CD1c-positive myeloid dendritic cell (primary cell): ENCODE measurements around the gene HLCS.

Source experiments
- DNase-seq: peaks from one replicate; pipeline ENCODE4 v3.0.0-alpha.2; 2016; ENCODE audit errors: extremely low spot score

The HLCS gene

DNA sequence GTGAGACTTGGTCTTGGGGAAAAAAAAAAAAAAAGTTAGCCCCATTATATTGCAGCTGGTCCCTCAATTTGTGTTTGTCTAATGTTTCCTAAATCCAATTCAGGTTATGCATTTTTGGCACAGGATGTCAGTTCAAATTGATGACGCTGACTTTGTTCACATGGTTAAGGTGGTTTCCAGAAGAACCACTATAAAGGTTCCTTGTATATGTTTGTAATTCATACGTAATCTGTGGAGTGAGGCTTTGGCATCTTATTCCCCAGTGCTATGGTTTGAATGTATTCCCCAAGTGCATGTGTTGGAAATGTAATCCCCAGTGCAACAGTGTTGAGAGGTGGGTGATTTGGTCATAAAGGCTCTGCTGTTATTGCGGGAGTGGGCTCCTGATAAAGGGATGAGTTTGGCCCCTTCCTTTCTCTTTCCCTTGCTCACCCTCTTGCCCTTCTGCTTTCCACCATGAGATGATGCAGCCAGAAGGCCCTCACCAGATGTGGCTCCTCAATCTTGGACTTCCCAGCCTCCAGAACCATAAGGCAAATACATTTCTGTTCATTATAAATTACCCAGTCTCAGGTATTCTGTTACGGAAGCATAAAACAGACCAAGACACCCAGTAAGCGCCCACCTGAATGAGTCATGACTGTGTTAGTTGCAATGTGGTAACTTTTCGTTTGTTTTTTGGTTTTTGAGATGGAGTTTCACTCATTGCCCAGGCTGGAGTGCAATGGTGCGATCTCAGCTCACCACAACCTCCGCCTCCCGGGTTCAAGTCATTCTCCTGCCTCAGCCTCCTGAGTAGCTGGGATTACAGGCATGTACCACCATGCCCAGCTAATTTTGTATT lies 19.5 kb upstream of the HLCS start:
- DNase-seq = no peak

DNA sequence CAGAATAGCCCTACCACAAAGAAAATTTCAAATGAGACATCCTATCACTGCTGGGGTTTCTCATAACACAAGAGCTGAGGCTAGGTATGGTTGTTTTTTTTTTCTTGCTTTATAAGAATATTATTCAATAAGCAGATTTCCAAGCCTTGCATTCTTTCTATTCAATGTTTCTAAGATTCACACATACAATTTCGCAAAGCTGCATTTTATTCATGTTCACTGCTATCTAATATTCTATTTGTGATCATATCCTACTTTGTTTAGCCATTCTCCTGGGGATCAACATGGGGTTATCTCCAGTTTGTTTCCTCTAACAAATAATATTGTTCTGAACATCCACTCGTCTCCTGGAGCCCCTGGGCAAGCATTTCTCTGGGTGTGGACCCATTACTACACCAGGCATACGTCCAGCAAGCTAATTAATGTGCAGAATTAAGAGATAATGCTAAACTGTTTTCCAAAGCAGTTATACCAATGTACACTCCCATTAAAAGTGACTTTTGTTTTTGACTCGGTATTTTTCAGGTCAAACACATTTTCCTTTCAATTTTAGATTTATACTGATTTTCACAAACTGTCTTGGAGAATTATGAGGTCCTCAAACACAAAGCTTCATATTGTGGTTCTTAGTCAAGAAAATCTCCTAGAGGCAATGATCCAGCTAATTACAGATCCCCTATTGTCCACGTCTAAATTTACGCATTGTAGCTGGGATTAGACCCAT lies 15.7 kb upstream of the HLCS start:
- no peak for DNase-seq

DNA sequence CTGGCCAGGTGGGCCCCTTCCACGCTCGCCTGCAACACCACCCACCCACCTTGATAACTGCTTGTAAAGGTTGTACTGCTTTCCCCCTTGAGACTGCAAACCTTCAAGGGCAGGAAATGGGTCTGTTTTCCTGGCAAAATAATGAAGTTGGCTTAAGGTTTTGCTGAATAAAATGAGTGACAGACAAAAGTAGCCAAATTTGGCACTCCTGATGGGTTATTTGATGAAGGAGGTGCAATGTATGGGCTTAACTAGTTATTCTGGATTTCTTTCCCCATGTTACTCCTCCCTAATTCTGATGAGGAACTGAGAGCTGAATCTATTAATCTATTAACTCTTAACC lies 14.6 kb upstream of the HLCS start:
- DNase-seq = no peak

DNA sequence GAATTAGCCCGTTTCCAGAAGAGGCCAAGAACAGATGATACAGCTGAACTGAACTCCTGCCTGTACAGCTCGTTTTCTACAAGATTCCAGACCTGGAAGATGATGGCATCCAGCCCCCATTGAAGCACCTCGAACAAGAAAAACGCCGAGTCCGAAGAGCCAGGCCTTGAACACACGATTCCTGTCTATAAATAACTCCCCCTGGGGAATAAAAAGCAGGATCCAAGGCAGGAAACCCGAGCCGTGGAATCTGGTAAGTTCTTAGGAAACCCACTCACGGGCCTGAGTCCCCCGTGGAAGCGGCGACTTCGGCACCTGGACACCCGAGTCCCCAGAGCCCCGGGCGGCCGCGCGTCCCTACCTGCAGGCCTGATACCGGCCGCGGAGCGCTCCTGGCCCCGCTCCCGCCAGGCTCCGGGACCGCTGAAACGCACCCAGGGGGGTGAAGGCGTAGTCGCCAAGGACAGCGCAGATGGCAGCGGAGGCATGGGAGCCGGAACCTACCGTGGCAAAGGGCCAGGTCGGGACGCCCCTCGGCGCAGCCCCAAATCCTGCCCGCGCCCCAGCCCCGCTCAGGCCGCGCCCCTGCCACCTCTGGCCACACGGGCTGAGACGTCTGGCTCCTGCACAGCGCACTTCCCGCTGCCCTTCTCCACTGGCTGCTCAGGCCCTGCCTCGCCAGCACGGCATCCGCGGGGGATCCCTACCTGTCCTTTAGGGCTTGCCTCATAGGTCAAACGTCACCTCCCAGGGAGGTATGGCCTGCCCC lies 14.0 kb upstream of the HLCS start:
- DNase-seq = no peak

DNA sequence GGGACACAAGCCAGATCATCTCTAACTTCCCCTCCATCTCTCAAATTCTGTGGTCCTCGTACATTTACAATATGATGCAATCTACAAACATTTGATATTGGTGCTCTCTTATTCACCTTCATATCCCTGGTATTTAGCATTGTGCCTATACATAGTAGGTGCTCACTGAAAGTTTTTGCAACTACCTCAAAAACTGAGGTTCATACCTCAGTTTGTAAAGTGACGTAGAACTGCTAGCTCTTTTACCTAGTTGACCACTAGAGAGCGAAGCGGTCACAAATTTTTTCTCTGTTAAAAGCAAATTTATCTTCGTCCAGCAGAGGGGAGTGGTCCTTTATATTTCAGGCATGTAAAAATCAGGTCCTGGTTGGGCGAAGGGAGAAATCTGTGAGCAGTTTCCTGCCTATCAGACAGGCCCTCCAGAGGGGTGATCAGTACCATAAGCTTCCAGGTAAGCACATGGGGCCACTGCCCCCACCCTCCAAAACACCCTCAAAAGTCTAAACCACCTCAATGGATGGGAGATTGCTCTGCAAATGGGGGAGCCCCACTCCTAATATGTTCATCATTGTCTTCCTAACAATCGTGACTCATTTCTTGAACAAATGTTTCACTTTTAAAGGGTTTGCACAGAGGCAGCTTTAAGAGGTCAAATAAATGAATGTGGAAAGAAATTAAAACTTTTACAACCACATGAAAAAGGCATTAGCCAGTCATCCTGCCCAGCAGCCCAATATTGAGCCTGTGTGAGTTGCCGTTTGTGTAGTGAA lies 10.6 kb upstream of the HLCS start:
- peak; percentile 62 for DNase-seq

DNA sequence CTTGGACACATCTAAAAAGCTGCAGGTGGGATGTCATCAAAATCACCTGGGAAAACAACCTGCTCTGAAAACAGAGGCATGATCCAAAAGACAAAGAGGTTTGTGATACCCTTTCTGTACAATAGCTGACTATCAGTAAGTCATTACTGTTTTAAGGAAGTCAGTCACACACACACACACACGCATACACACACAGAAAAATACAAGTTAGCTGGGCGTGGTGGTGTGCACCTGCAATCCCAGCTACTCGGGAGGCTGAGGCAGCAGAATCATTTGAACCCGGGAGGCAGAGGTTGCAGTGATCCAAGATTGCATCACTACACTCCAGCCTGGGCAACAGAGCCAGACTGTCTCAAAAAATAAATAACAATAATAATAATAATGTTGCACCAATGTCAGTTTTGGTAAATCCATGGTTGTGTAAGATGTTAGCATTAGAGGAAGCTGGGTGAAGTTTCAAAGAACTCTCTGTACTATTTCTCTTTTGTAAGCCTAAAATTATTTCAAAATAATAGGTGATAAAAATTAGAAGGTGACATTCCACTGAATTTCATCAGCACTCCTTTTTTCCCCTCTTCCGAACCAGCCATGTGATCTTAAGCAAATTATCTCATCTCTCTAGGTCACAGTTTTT lies 9.9 kb upstream of the HLCS start:
- no peak for DNase-seq

DNA sequence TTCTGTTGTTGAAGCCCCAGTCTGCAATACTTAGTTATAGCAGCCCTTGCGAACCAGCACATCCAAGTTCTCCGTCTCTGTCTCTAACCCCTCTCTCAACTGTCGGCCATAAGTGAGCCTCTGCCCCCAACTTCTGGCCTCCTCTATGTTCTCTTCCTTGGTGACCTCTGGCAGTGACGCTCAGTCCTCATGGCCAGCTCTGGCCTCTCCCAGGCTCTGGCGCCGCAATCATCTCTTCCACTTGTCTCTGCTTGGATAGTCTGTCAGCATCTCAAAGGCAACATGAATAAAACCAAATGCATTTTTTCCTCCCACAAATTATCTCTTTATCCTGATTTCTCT lies 8.4 kb upstream of the HLCS start:
- no peak for DNase-seq

DNA sequence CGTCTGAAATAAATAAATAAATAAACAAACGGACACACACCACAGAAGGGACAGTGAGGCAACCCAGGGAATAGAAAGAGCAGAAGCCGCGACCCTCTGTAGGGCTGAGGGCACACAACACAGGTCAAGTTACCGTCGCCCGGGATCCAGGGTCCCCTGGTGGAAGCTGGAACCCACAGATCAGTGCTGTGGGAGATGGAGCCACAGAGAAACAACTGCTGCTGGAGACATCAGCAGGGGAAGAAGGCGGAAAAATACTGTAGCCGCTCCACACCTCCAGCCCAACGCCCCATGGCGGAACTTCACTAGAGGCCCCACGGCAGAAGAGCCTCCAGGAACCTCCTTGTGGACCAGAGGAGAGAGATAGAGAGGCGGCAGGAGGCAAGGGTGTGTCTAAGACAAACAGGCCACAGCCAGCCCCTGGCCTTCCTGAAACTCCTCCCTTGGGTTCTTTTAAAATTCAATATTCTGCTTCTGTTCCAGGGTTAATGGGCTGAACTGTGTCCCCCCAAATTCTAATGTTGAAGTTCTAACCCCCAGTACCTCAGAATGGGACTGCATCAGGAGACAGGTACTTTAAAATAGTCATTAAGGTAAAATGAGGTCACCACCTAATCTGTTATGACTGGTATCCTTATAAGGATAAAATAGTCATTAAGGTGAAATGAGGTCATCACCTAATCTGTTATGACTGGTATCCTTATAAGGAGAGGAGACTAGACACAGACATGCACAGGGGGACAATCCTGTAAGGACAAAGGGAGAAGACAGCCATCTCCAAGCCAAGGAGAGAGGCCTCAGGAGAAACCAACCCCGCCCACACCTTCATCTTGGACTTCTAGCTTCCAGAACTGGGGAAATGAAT lies 7.7 kb upstream of the HLCS start:
- DNase-seq = no peak

DNA sequence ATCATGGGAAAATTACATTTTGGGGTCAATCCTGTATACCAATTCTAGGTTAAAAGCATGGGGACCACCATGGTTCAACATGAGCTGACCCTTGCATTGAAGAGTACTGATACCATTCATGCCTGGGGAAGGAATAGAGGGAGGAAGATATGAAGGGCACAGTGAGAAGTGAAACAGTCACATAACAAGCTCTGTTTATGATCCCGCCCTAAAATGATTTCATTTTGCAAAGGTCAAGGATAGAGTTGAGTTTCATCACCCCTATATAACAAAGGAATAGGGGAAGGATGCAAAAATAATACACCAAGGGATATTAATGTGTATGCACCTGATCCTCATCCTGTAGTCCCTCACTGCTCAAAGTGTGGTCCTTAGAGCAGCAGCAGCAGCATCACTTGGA lies 2.5 kb upstream of the HLCS start:
- no peak for DNase-seq

DNA sequence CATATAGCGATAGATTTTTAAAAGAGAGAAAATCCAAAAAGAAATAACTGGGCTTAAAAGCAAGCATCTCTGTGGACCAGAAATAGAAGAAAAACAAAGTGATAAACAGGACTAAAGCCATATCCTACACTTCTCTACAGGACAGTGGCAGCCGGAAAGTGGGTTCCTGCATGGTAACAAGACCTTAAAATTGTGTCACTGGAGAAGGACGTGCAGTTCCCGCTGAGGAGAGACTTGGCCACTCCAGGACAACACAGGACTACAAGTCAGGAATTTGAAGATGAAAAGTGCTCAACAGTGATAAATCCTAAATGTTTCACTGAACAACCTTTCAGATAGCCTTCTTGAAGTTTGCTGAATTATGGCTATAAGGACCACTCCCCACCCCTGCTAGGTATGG lies 1.9 kb upstream of the HLCS start:
- DNase-seq = no peak

DNA sequence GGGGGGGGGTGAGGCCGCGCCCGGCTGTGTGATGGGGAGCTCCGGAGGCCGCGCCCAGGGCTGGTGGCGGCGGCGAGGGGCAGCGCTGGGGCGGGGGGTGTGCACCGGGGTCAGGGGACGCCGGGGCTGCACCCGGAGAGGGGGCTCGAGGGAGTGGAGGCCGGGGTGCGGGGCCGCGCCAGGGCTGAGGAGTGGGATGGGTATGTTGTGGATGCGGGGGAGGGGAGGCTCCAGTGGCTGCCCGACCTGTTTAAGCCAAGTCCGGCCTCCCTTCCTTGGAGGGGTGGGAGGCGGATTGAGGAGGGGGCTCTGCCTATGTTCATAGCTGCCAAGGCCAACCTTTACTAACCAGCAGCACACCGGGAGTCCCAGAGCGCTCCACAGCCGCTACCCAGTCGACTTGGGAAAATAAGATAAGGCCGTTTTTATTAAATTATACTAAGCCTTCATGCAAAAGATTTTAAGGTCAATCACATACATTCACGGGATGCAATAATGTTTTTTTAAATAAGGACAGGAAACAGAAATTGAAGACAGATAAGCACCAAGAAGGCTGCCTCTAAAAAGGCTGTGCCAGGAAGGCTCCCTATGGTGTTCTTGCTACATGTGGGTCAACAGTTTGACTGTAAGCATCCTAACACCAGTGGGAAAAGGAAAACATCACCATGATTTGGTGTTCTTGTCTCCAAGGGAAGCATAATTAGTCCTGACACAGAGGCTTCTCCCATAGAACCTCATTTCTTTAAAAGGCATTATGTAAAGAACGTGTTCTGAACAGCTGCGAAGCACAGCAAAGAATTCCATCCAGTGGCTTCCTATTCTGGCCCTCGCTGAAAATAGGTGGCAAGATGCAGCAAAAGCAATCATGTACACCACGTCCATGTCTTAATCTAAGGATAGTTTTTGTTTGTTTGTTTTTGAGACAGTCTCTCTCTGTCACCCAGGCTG lies 626 bp upstream of the HLCS start:
- DNase-seq = no peak

DNA sequence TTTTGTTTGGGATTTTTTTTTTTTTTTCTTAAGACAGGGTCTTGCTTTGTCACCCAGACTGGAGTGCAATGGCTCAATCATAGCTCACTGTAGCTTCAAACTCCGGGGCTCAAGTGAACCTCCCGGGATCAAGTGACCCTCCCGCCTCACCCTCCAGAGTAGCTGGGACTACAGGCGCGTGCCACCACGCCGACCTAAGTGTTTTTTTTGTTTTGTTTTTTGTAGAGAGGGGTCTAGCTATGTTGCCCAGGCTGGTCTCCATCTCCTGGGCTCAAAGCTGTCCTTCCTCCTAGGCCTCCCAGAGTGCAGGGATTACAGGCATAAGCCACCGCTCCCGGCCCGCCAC lies 776 bp downstream of the HLCS start:
- DNase-seq = no peak

DNA sequence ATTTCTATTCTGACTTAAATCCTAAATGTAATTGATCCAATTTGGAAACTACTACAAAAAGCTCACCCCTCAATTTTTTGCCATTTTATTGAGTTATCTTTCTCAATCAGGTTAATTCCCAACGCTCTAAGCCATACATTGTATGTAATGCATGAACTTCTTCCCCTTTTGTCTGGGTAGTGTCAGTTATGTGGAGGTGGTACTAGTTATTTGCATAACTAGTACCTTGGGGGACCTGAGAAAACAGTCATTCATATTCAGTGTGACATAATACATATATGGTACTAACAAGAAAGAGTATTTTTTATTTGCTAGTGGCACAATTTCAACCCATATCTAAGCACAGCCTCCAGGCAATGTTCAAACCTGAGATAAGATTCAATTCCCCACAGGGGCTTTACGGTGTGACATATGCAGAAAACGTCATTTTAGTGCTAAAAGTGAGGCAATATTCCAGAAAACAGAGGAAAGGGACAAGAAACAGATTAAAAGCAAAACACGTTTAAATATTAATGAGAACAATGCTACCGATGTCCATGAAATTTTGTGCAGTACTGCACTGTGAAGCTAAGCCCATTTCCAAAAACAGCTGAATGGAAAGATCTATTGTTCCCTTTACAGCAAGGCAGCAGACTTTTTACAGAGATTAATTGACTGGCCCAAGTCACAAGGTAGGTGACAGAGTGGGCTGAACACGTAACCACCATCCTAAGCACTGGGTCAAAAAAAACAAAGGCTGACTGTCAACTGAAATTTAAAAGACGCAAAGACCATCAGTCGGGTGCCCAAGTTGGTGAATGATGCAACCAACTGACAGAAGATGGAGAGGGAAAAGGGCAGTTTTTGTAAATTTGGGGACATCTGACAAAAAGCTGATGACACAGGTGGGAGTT lies 1.4 kb downstream of the HLCS start:
- no peak for DNase-seq

DNA sequence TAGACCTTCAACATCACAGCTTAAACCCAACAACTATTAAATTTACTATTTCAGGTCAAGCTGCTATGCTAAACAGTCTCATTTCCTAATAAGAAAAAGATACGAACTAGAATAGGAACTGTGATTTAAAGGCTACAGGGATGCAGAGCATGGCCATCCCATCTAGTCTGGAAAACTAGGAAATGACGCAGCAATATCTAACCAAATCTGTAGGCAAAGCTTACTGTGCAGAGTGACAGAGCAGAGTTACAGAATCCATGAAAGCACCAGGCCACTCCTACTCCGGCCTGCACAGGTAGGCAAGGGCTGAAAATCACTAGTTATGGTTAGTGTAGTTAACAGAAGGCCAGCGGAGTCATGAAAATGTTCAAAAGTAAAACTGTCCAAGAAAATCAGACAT lies 2.1 kb downstream of the HLCS start:
- DNase-seq = no peak

DNA sequence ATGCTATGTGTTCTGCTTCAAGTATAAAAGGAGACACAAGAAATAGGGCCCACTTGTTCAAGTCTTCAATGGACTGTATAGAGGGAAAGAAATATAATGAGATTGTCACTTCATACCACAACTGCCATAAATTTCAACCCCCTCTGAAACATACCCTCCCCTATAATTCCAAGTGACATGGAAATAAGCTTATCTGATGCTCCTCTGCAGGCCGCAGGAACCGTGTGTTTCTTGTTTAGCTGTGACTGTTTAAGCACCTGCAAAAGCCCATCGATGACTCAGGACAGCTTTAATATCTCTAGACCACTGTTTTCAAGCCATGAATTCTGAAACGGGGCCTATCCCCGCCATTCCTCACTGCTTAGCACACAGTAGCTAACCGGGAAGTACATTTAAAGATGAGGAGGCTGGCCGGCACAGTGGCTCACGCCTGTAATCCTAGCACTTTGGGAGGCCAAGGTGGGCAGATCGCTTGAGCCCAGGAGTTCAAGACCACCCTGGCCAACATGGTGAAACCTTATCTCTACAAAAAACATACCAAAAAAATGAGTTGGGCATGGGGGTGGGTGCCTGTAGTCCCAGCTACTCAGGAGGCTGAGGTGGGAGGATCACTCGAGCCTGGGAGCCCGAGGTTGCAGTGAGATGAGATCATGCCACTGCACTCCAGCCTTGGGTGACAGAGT lies 4.2 kb downstream of the HLCS start:
- no peak for DNase-seq

DNA sequence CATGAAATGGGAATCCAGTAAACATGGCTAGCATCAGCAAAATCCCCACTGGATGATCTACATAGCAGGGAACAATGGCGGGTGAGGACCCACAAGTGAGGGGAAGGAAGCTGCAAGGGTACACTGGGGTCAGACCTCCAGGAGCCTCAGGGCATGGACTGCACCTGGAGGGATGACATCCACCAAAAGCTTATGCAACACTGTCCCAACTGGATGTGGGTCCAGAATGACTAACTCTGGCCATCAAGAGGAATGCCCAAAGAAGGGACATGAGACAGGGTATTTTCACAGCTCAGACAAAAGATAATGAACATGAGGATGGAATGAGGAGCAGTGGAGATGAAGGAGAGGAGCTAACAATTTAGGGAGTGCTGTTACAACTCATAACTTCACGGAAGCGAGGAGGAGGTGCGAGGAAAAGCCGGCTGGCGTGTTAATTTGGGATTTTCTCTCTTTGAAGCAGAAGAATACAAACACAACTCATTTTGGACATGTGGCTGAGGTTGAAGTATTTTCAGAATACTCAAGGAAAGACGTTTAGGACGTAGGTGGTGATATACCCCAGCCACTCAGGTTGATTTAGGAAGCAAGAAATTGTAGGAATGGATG lies 5.7 kb downstream of the HLCS start:
- no peak for DNase-seq

DNA sequence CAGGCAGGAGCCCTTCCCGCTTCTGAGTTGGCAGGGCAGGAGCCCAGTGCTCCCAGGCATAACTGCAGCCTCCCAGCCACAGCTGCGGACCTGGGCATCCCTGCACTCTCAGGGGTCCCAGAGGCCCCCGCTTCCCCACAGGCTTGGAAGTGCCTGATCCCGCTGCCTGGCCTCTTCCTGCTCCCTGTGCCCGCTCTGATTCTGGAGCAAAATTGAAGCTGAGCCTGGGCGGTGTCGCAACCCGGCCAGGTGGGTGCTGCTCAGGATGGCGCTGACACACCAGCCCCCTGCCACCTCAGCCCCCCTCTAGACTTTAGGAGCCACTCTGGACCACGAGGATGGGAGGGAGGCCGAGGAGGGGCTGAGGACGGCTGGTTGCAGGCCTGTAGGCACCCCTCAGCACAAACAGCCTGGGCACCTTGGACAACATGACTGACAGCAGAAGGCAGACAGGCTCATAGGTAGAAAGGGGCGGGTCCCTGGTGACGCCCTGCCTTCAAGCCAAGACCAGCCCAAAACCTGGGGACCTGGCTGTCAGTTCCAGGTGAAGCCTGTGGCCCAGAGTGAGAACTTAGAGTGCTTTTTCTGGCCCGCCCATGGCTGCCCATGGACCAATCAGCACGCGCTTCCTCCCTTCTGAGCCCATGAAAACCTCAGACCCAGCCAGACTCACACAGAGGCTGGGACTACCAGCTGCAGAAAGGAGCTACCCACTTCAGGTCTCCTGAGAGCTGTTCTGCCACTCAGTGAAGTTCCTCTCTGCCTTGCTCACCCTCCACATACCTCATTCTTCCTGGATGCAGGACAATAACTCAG lies 7.2 kb downstream of the HLCS start:
- no peak for DNase-seq
